Measurements from ENCODE around the gene PLA2G2C. TPM values are rescaled to one million over a fixed set of nuclear protein-coding genes. Genes with fewer than 3 reads are reported as not detected.
A peak's percentile ranks its signal among the peaks of the same experiment; 100 is the strongest.
"Not testable (repeated sequence)": the region's sequence is repeated elsewhere in the genome, so short reads cannot be mapped to it uniquely, and the experiment has no call there.

Gene PLA2G2C, protein sequence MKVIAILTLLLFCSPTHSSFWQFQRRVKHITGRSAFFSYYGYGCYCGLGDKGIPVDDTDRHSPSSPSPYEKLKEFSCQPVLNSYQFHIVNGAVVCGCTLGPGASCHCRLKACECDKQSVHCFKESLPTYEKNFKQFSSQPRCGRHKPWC
- under 1 TPM in 1 of 5 donors, not detected in 4; 0.85 TPM for total RNA-seq
- 0.15 TPM for total RNA-seq (2013)
- 0 to 1.1 (median 0.17) reads per million in 29 experiments for total RNA-seq

DNA sequence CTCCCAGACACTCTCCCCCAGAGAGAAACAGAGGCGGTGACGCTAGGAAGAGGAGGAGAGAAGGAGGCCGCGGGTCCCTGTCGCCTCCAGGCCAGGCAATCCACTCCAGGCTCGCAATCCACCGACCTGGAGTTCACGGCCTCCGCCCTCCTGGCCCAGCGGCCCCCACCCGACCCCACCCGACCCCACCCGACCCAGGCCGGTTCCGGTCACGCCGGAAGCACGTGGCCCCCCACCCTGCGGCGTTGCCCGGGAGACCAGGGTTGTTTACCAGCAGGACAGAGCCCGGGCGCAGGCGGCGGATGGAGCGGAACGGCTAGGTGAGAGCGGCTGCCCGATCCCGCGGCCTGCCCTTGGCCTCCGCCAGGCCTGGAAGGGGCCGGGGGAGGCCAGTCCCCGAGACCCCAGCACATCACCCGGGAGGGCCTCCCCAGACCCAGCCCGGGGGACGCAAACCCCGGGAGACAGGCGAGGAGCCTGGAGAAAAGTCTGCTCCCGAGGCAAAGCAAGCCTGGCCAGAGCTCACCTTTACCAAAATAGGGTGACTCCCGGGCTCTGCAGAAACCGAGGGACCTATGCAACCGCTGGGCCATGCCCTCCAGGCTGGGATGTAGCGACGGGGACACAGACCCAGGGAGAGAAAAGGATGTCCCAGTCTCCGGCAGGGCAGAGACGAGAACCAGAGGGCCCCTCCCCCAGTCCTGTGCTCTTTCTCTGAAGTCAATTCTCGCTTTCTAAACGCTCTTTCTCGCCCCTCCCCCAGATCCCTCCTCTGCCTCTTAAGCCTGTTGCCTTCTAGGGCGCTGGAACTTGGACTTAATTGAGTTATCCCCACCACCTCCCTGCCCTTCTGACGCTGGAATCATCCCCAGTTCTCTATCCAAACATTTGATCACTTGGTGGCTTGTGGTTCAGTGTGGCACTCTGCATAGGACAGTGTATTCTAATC, at the start of gene PLA2G2C, which contains the start of gene UBXN10:
Gene PLA2G2C (minus strand): TSS at position 685 of the 949 bp plus-strand sequence. CDS start 9,155 bp downstream, outside the sequence.
Gene UBXN10 (plus strand): TSS at position 263 of the 949 bp plus-strand sequence. CDS start 4,466 bp downstream, outside the sequence.
- Mint-ChIP-seq H3K36me3 (no peaks in the 10 kb centered on the region), H3K27ac (peak within 1 kb of the TSS; percentile 75 to 85), H3K27me3 (no peaks in the 10 kb centered on the region), H3K4me1 (peaks cover 43 to 54% (median 53%) of the 10 kb centered on the region in 3 donors), H3K4me3 (peak within 1 kb of the TSS; percentile 74 to 77 (median 77)), H3K9me3 (no peaks in the 10 kb centered on the region)
- Histone ChIP-seq H3K4me1 (ENCODE audit: control insufficient read depth in 1 of 2, extremely low read depth in 1 of 2, insufficient read depth in 2 of 2, low read length in 2 of 2) (peaks cover 22 to 42% of the 10 kb centered on the region in 2 experiments), H3K36me3 (ENCODE audit: control insufficient read depth in 2 of 2, extremely low read depth in 1 of 2, insufficient read depth in 1 of 2, low read length in 1 of 2) (no peaks in the 10 kb centered on the region), H3K27ac (ENCODE audit: low read length) (peak within 1 kb of the TSS; percentile 73), H3K27me3 (replicated peaks in 1 of 2; ENCODE audit: control insufficient read depth in 2 of 2, extremely low read depth in 1 of 2, insufficient read depth in 2 of 2, low read length in 1 of 2) (peaks cover 3 to 11% of the 10 kb centered on the region in 2 experiments), H3K4me3 (ENCODE audit: control insufficient read depth in 1 of 2, extremely low read depth in 1 of 2, low read length in 1 of 2) (peak within 1 kb of the TSS; percentile 56 to 60), H3K9me3 (no peaks in the 10 kb centered on the region)
- CTCF ChIA-PET = interaction anchor here in 1 of 2 donors (0.6 to 1.1 kb wide), 3 partner anchors 10 to 283 kb away, joined by 3 to 4 read pairs (median 4); no protein-coding TSS in a partner anchor
- DNase-seq = peak in 34 of 35 experiments; percentile 4 to 56 (median 37)
- POLR2A ChIA-PET = no interaction called here
- 1% methylated on average over 36 of the region's 52 CpGs for WGBS (ENCODE audit: insufficient coverage)
- ATAC-seq (replicated peaks in 1 of 4) = peak; percentile 41 to 57 (median 49)

GRCh38 chr1:20234788-20235535, 48.6 kb upstream of the PLA2G2C start:
- ATAC-seq (replicated peaks in 1 of 4) (no peak), DNase-seq (no peak)
- ChIA-PET POLR2A (interaction anchor here in 1 of 2 donors (0.6 kb wide), 1 partner anchor 70 kb away, joined by 3 read pairs; no protein-coding TSS in a partner anchor), CTCF (no interaction called here)
- WGBS (ENCODE audit: insufficient coverage) = no CpG with 5 or more reads among the region's 6 CpGs
- no peaks in the 10 kb centered on the region for H3K36me3 Mint-ChIP-seq
- peaks cover 5 to 16% of the 10 kb centered on the region in 2 experiments for H3K27me3 ChIP-seq (replicated peaks in 1 of 2; ENCODE audit: control insufficient read depth in 2 of 2, extremely low read depth in 1 of 2, insufficient read depth in 2 of 2, low read length in 1 of 2)
- H3K9me3 ChIP-seq = no peaks in the 10 kb centered on the region
- peaks cover 43 to 45% of the 10 kb centered on the region in 2 donors for H3K27me3 Mint-ChIP-seq
- no peaks in the 10 kb centered on the region for H3K36me3 ChIP-seq (ENCODE audit: control insufficient read depth in 2 of 2, extremely low read depth in 1 of 2, insufficient read depth in 1 of 2, low read length in 1 of 2)
- H3K4me1 ChIP-seq (ENCODE audit: control insufficient read depth in 1 of 2, extremely low read depth in 1 of 2, insufficient read depth in 2 of 2, low read length in 2 of 2) = no peaks in the 10 kb centered on the region
- H3K4me3 ChIP-seq (ENCODE audit: control insufficient read depth in 1 of 2, extremely low read depth in 1 of 2, low read length in 1 of 2) = no peak overlapping the region
- H3K27ac Mint-ChIP-seq = no peak overlapping the region
- no peak overlapping the region for H3K27ac ChIP-seq (ENCODE audit: low read length)
- H3K4me1 Mint-ChIP-seq = peaks cover 0 to 7% (median 0%) of the 10 kb centered on the region in 3 donors
- H3K4me3 Mint-ChIP-seq = no peak overlapping the region
- H3K9me3 Mint-ChIP-seq = no peaks in the 10 kb centered on the region

DNA sequence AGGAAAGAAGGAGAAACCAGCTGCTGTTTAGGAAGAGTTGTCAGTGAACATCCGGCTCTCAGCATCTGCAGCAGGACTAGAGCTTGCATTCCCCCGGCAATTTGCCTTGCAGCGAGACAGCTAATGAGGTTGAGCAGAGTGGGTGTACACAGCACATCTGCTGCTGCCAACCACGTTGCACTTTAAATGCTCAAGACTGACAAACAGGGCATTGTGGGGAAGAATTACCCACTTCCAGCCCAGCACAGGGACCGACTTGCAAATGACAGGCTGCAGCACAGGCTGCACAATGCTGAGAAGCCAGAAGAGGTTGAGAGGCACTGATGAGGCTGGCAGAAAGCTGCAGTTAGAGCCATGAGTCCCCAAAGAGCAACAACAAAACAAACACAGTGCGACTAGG, 47.5 kb upstream of the PLA2G2C start:
- POLR2A ChIA-PET = no interaction called here
- no peaks in the 10 kb centered on the region for H3K9me3 Mint-ChIP-seq
- CTCF ChIA-PET = no interaction called here
- WGBS (ENCODE audit: insufficient coverage) = 58% methylated on average over 4 of the region's 6 CpGs
- no peaks in the 10 kb centered on the region for H3K36me3 Mint-ChIP-seq
- Histone ChIP-seq H3K4me3 (ENCODE audit: control insufficient read depth in 1 of 2, extremely low read depth in 1 of 2, low read length in 1 of 2) (no peak overlapping the region), H3K36me3 (ENCODE audit: control insufficient read depth in 2 of 2, extremely low read depth in 1 of 2, insufficient read depth in 1 of 2, low read length in 1 of 2) (no peaks in the 10 kb centered on the region), H3K4me1 (ENCODE audit: control insufficient read depth in 1 of 2, extremely low read depth in 1 of 2, insufficient read depth in 2 of 2, low read length in 2 of 2) (no peaks in the 10 kb centered on the region), H3K27ac (ENCODE audit: low read length) (no peak overlapping the region), H3K27me3 (replicated peaks in 1 of 2; ENCODE audit: control insufficient read depth in 2 of 2, extremely low read depth in 1 of 2, insufficient read depth in 2 of 2, low read length in 1 of 2) (peaks cover 5 to 16% of the 10 kb centered on the region in 2 experiments), H3K9me3 (no peaks in the 10 kb centered on the region)
- H3K4me1 Mint-ChIP-seq = peaks cover 0 to 7% (median 0%) of the 10 kb centered on the region in 3 donors
- H3K4me3 Mint-ChIP-seq = no peak overlapping the region
- no peak for DNase-seq
- peaks cover 42 to 47% of the 10 kb centered on the region in 2 donors for H3K27me3 Mint-ChIP-seq
- ATAC-seq (replicated peaks in 1 of 4) = no peak
- H3K27ac Mint-ChIP-seq = no peak overlapping the region

GRCh38 chr1:20233394-20233793, 47.1 kb upstream of the PLA2G2C start:
- Mint-ChIP-seq H3K9me3 (no peaks in the 10 kb centered on the region), H3K4me3 (no peak overlapping the region), H3K4me1 (peaks cover 0 to 7% (median 0%) of the 10 kb centered on the region in 3 donors), H3K27ac (no peak overlapping the region), H3K27me3 (peaks cover 47 to 52% of the 10 kb centered on the region in 2 donors), H3K36me3 (no peaks in the 10 kb centered on the region)
- no peak overlapping the region for H3K4me3 ChIP-seq (ENCODE audit: control insufficient read depth in 1 of 2, extremely low read depth in 1 of 2, low read length in 1 of 2)
- peaks cover 7 to 18% of the 10 kb centered on the region in 2 experiments for H3K27me3 ChIP-seq (replicated peaks in 1 of 2; ENCODE audit: control insufficient read depth in 2 of 2, extremely low read depth in 1 of 2, insufficient read depth in 2 of 2, low read length in 1 of 2)
- H3K27ac ChIP-seq (ENCODE audit: low read length) = no peak overlapping the region
- POLR2A ChIA-PET = no interaction called here
- H3K4me1 ChIP-seq (ENCODE audit: control insufficient read depth in 1 of 2, extremely low read depth in 1 of 2, insufficient read depth in 2 of 2, low read length in 2 of 2) = no peaks in the 10 kb centered on the region
- no peaks in the 10 kb centered on the region for H3K9me3 ChIP-seq
- CTCF ChIA-PET = no interaction called here
- DNase-seq = peak in 1 of 35 experiments; percentile 39
- peak in 1 of 4 experiments; percentile 57 for ATAC-seq (replicated peaks in 1 of 4)
- H3K36me3 ChIP-seq (ENCODE audit: control insufficient read depth in 2 of 2, extremely low read depth in 1 of 2, insufficient read depth in 1 of 2, low read length in 1 of 2) = no peaks in the 10 kb centered on the region
- no CpG with 5 or more reads among the region's 3 CpGs for WGBS (ENCODE audit: insufficient coverage)

- H3K9me3 ChIP-seq; ATAC-seq (replicated peaks in 1 of 4); DNase-seq; H3K4me3 Mint-ChIP-seq; H3K27ac ChIP-seq (ENCODE audit: low read length); H3K9me3 Mint-ChIP-seq; H3K4me3 ChIP-seq (ENCODE audit: control insufficient read depth in 1 of 2, extremely low read depth in 1 of 2, low read length in 1 of 2); H3K4me1 Mint-ChIP-seq; H3K4me1 ChIP-seq (ENCODE audit: control insufficient read depth in 1 of 2, extremely low read depth in 1 of 2, insufficient read depth in 2 of 2, low read length in 2 of 2); POLR2A ChIA-PET; CTCF ChIA-PET; H3K36me3 Mint-ChIP-seq; H3K27ac Mint-ChIP-seq; H3K36me3 ChIP-seq (ENCODE audit: control insufficient read depth in 2 of 2, extremely low read depth in 1 of 2, insufficient read depth in 1 of 2, low read length in 1 of 2): not testable (repeated sequence)
- H3K27me3 Mint-ChIP-seq = peaks cover 50 to 57% of the 10 kb centered on the region in 2 donors
- peaks cover 9 to 18% of the 10 kb centered on the region in 2 experiments for H3K27me3 ChIP-seq (replicated peaks in 1 of 2; ENCODE audit: control insufficient read depth in 2 of 2, extremely low read depth in 1 of 2, insufficient read depth in 2 of 2, low read length in 1 of 2)
- WGBS (ENCODE audit: insufficient coverage) = no CpG with 5 or more reads among the region's 7 CpGs
Observed at GRCh38 chr1:20232564-20232963, 46.2 kb upstream of the PLA2G2C start.

DNA sequence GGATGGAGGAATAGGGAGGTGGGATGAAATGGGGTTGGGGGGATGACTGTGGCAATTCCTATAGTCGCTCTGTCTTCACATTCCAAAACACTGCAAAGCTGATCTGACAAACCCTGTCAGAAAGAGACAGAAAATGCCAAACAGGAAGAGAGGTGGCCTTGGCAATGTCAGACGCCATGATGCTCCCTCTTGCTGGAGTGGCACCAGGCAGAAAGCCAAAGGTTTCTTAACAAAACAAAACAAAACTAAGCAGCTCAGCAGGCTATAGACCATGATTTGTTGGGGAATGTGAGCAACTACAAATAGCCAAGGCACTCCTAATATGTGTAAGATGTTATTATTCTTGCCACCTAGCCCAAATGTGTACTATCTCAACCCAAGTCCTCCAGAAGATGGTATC, 42.9 kb upstream of the PLA2G2C start:
- POLR2A ChIA-PET = no interaction called here

More for the DNA sequence above, 42.9 kb upstream of the PLA2G2C start:
- Mint-ChIP-seq H3K27me3 (peaks cover 52 to 62% of the 10 kb centered on the region in 2 donors), H3K4me3 (no peak overlapping the region), H3K36me3 (no peaks in the 10 kb centered on the region), H3K9me3 (no peaks in the 10 kb centered on the region), H3K4me1 (peaks cover 0 to 7% (median 0%) of the 10 kb centered on the region in 3 donors), H3K27ac (no peak overlapping the region)
- H3K9me3 ChIP-seq = no peaks in the 10 kb centered on the region
- H3K4me3 ChIP-seq (ENCODE audit: control insufficient read depth in 1 of 2, extremely low read depth in 1 of 2, low read length in 1 of 2) = no peak overlapping the region
- no peaks in the 10 kb centered on the region for H3K36me3 ChIP-seq (ENCODE audit: control insufficient read depth in 2 of 2, extremely low read depth in 1 of 2, insufficient read depth in 1 of 2, low read length in 1 of 2)
- DNase-seq (no peak), ATAC-seq (replicated peaks in 1 of 4) (no peak)
- CTCF ChIA-PET = no interaction called here
- H3K4me1 ChIP-seq (ENCODE audit: control insufficient read depth in 1 of 2, extremely low read depth in 1 of 2, insufficient read depth in 2 of 2, low read length in 2 of 2) = no peaks in the 10 kb centered on the region
- H3K27ac ChIP-seq (ENCODE audit: low read length) = no peak overlapping the region
- peaks cover 12 to 23% of the 10 kb centered on the region in 2 experiments for H3K27me3 ChIP-seq (replicated peaks in 1 of 2; ENCODE audit: control insufficient read depth in 2 of 2, extremely low read depth in 1 of 2, insufficient read depth in 2 of 2, low read length in 1 of 2)
- no CpG with 5 or more reads among the region's 2 CpGs for WGBS (ENCODE audit: insufficient coverage)

Measured in T-cell (primary cell).